Measurements from ENCODE around the gene IL1F10.
"Not testable (repeated sequence)": the region's sequence is repeated elsewhere in the genome, so short reads cannot be mapped to it uniquely, and the experiment has no call there.

IL1F10 gene

DNA sequence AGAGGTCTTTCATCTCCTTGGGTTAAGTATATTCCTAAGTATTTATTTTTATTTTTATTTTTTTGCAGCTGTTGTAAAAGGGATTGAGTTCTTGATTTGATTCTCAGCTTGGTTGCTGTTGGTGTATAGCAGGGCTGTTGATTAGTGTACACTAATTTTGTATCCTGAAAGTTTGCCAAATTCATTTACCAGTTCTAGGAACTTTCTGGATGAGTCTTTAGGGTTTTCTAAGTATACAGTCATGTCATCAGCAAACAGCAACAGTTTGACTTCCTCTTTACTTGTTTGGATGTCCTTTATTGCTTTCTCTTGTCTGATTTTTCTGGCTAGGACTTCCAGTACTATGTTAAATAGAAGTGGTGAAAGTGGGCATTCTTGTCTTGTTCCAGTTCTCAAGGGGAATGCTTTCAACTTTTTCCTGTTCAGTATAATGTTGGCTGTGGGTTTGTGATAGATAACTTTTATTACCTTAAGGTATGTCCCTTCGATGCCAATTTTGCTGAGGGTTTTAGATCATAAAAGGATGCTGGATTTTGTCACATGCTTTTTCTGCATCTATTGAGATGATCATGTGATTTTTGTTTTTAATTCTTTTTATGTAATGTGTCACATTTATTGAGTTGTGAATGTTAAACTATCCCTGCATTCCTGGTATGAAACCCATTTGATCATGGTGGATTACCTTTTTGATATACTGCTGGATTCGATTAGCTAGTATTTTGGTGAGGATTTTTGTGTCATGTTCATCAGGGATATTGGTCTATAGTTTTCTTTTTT, 29.3 kb downstream of the IL1F10 start:
- not testable (repeated sequence) for H3K27me3 ChIP-seq (replicated peaks in 2 of 5; ENCODE audit: control insufficient read depth in 4 of 5, insufficient read depth in 5 of 5, low read length in 4 of 5); H3K27ac ChIP-seq (ENCODE audit: insufficient read depth in 1 of 2, low read depth in 1 of 2, low read length in 2 of 2, poor library complexity in 1 of 2, severe bottlenecking in 2 of 2); H3K4me3 ChIP-seq (ENCODE audit: control insufficient read depth in 1 of 7, extremely low read depth in 1 of 7, insufficient read depth in 4 of 7, low read depth in 2 of 7, low read length in 6 of 7); DNase-seq; H3K4me1 ChIP-seq (ENCODE audit: control extremely low read depth in 1 of 4, control insufficient read depth in 4 of 4, insufficient read depth in 4 of 4, low read length in 3 of 4); H3K9me3 ChIP-seq (ENCODE audit: control extremely low read depth in 1 of 5, control insufficient read depth in 4 of 5, insufficient read depth in 2 of 5, low read depth in 1 of 5, low read length in 4 of 5); H3K36me3 ChIP-seq (ENCODE audit: control insufficient read depth in 4 of 4, insufficient read depth in 4 of 4, low read length in 3 of 4)
- POLR2A ChIA-PET = interaction anchor here (0.7 kb wide), 1 partner anchor 79 kb away, joined by 3 read pairs; no protein-coding TSS in a partner anchor
- 100% methylated on average over 2 of the region's 2 CpGs for WGBS (ENCODE audit: insufficient coverage)
- CTCF ChIA-PET = interaction anchor here (0.9 to 2.2 kb wide), 2 partner anchors 15 to 17 kb away, joined by 3 to 9 read pairs; no protein-coding TSS in a partner anchor

DNA sequence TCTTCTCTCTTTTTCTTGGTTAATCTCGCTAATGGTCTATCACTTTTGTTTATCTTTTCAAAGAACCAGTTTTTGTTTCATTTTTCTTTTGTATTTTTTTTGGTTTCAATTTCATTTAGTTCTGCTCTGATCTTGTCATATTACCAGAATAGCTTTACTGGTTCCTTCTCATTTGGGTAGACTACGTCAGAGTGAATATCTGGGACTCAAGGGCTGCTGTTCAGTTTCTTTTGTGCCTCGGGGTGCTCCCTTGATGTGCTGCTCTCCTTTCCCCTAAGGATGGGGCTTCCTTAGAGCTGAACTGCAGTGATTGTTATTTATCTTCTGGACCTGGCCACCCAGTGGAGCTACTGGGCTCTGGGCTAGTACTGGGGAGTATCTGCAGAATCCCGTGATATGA, 30.3 kb downstream of the IL1F10 start:
- Histone ChIP-seq H3K4me1 (ENCODE audit: control extremely low read depth in 1 of 4, control insufficient read depth in 4 of 4, insufficient read depth in 4 of 4, low read length in 3 of 4) (no peaks in the 10 kb centered on the region), H3K4me3 (ENCODE audit: control insufficient read depth in 1 of 7, extremely low read depth in 1 of 7, insufficient read depth in 4 of 7, low read depth in 2 of 7, low read length in 6 of 7) (no peak overlapping the region), H3K36me3 (ENCODE audit: control insufficient read depth in 4 of 4, insufficient read depth in 4 of 4, low read length in 3 of 4) (no peaks in the 10 kb centered on the region), H3K27ac (ENCODE audit: insufficient read depth in 1 of 2, low read depth in 1 of 2, low read length in 2 of 2, poor library complexity in 1 of 2, severe bottlenecking in 2 of 2) (no peak overlapping the region), H3K9me3 (ENCODE audit: control extremely low read depth in 1 of 5, control insufficient read depth in 4 of 5, insufficient read depth in 2 of 5, low read depth in 1 of 5, low read length in 4 of 5) (peaks cover 0 to 9% (median 0%) of the 10 kb centered on the region in 5 experiments), H3K27me3 (replicated peaks in 2 of 5; ENCODE audit: control insufficient read depth in 4 of 5, insufficient read depth in 5 of 5, low read length in 4 of 5) (no peaks in the 10 kb centered on the region)
- DNase-seq = no peak
- WGBS (ENCODE audit: insufficient coverage) = 81% methylated on average over 3 of the region's 4 CpGs
- POLR2A ChIA-PET = interaction anchor here (0.7 kb wide), 1 partner anchor 78 kb away, joined by 3 read pairs; no protein-coding TSS in a partner anchor
- CTCF ChIA-PET = interaction anchor here (0.8 to 2.2 kb wide), 5 partner anchors 14 to 134 kb away, joined by 3 to 9 read pairs (median 3); no protein-coding TSS in a partner anchor

DNA sequence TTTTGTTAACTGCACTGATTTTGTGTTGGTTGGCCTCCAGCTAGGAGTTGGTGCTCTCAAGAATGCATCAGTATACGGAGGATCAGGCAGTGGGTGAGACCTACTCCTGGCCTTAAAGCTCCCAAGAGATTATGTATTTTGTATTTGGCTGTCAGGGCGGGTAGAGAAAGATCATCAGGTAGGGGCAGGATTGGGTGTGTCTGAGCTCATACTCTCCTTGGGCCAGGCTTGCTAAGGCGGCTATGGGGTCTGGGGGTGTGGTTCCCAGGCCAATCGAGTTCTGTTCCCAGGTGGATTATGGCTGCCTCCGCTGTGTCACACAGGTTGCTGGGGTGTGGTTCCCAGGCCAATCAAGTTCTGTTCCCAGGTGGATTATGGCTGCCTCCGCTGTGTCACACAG, 30.8 kb downstream of the IL1F10 start:
- Histone ChIP-seq H3K27ac (ENCODE audit: insufficient read depth in 1 of 2, low read depth in 1 of 2, low read length in 2 of 2, poor library complexity in 1 of 2, severe bottlenecking in 2 of 2) (no peak overlapping the region), H3K27me3 (replicated peaks in 2 of 5; ENCODE audit: control insufficient read depth in 4 of 5, insufficient read depth in 5 of 5, low read length in 4 of 5) (no peaks in the 10 kb centered on the region), H3K9me3 (ENCODE audit: control extremely low read depth in 1 of 5, control insufficient read depth in 4 of 5, insufficient read depth in 2 of 5, low read depth in 1 of 5, low read length in 4 of 5) (peaks cover 0 to 9% (median 0%) of the 10 kb centered on the region in 5 experiments), H3K4me3 (ENCODE audit: control insufficient read depth in 1 of 7, extremely low read depth in 1 of 7, insufficient read depth in 4 of 7, low read depth in 2 of 7, low read length in 6 of 7) (no peak overlapping the region), H3K36me3 (ENCODE audit: control insufficient read depth in 4 of 4, insufficient read depth in 4 of 4, low read length in 3 of 4) (no peaks in the 10 kb centered on the region), H3K4me1 (ENCODE audit: control extremely low read depth in 1 of 4, control insufficient read depth in 4 of 4, insufficient read depth in 4 of 4, low read length in 3 of 4) (no peaks in the 10 kb centered on the region)
- CTCF ChIA-PET = interaction anchor here (0.8 to 2.2 kb wide), 4 partner anchors 18 to 135 kb away, joined by 3 to 9 read pairs (median 4); no protein-coding TSS in a partner anchor
- no peak for DNase-seq
- 100% methylated on average over 6 of the region's 6 CpGs for WGBS (ENCODE audit: insufficient coverage)
- POLR2A ChIA-PET = no interaction called here

DNA sequence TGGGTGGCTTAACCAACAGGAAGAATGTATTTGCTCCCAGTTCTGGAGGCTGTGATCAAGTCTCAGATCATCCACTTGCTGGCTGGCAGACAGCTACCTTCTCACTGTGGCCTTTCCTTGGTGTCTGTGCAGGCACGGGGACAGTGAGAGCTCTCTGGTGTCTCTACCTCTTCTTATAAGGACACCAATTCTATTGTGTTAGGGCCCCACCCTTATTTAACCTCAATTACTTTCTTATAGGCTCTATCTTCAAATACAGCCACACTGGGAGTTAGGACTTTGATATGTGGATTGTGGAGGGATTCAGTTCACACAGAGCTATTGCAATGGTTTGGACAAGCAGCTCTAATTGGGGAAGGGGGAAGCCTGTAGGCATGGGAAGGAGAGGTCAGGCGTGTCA, 34.4 kb downstream of the IL1F10 start:
- no peaks in the 10 kb centered on the region for H3K27me3 ChIP-seq (replicated peaks in 2 of 5; ENCODE audit: control insufficient read depth in 4 of 5, insufficient read depth in 5 of 5, low read length in 4 of 5)
- H3K36me3 ChIP-seq (ENCODE audit: control insufficient read depth in 4 of 4, insufficient read depth in 4 of 4, low read length in 3 of 4) = no peaks in the 10 kb centered on the region
- WGBS (ENCODE audit: insufficient coverage) = 100% methylated on average over 2 of the region's 2 CpGs
- H3K27ac ChIP-seq (ENCODE audit: insufficient read depth in 1 of 2, low read depth in 1 of 2, low read length in 2 of 2, poor library complexity in 1 of 2, severe bottlenecking in 2 of 2) = no peak overlapping the region
- CTCF ChIA-PET = interaction anchor here (0.9 kb wide), 1 partner anchor 11 kb away, joined by 3 read pairs; no protein-coding TSS in a partner anchor
- H3K4me1 ChIP-seq (ENCODE audit: control extremely low read depth in 1 of 4, control insufficient read depth in 4 of 4, insufficient read depth in 4 of 4, low read length in 3 of 4) = peaks cover 0 to 2% (median 0%) of the 10 kb centered on the region in 4 experiments
- POLR2A ChIA-PET = no interaction called here
- no peak overlapping the region for H3K4me3 ChIP-seq (ENCODE audit: control insufficient read depth in 1 of 7, extremely low read depth in 1 of 7, insufficient read depth in 4 of 7, low read depth in 2 of 7, low read length in 6 of 7)
- DNase-seq = no peak
- peaks cover 0 to 5% (median 0%) of the 10 kb centered on the region in 5 experiments for H3K9me3 ChIP-seq (ENCODE audit: control extremely low read depth in 1 of 5, control insufficient read depth in 4 of 5, insufficient read depth in 2 of 5, low read depth in 1 of 5, low read length in 4 of 5)

DNA sequence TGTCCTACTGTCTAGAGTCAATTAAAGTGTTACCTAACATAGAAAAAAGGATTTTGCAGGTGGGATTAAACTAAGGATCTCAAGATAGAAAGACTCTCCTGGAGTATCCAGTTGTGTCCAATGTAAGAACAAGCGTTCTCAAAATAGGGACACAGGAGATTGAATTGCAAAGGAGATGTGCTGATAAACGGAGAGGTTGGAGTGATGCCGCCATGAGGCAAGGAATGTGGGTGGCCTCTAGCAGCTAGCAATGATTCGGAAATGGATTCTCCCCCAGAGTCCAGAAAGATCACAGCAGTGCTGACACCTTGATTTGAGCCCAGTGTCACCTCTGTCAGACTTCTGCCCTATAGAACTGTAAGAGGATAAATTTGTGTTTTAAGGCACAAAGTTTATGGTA, 35.5 kb downstream of the IL1F10 start:
- H3K27ac ChIP-seq (ENCODE audit: insufficient read depth in 1 of 2, low read depth in 1 of 2, low read length in 2 of 2, poor library complexity in 1 of 2, severe bottlenecking in 2 of 2) = no peak overlapping the region
- no peaks in the 10 kb centered on the region for H3K9me3 ChIP-seq (ENCODE audit: control extremely low read depth in 1 of 5, control insufficient read depth in 4 of 5, insufficient read depth in 2 of 5, low read depth in 1 of 5, low read length in 4 of 5)
- peaks cover 0 to 2% (median 0%) of the 10 kb centered on the region in 4 experiments for H3K4me1 ChIP-seq (ENCODE audit: control extremely low read depth in 1 of 4, control insufficient read depth in 4 of 4, insufficient read depth in 4 of 4, low read length in 3 of 4)
- no peak overlapping the region for H3K4me3 ChIP-seq (ENCODE audit: control insufficient read depth in 1 of 7, extremely low read depth in 1 of 7, insufficient read depth in 4 of 7, low read depth in 2 of 7, low read length in 6 of 7)
- ChIA-PET CTCF (no interaction called here), POLR2A (no interaction called here)
- WGBS (ENCODE audit: insufficient coverage) = 100% methylated on average over 4 of the region's 4 CpGs
- no peaks in the 10 kb centered on the region for H3K36me3 ChIP-seq (ENCODE audit: control insufficient read depth in 4 of 4, insufficient read depth in 4 of 4, low read length in 3 of 4)
- DNase-seq = no peak
- H3K27me3 ChIP-seq (replicated peaks in 2 of 5; ENCODE audit: control insufficient read depth in 4 of 5, insufficient read depth in 5 of 5, low read length in 4 of 5) = no peaks in the 10 kb centered on the region

DNA sequence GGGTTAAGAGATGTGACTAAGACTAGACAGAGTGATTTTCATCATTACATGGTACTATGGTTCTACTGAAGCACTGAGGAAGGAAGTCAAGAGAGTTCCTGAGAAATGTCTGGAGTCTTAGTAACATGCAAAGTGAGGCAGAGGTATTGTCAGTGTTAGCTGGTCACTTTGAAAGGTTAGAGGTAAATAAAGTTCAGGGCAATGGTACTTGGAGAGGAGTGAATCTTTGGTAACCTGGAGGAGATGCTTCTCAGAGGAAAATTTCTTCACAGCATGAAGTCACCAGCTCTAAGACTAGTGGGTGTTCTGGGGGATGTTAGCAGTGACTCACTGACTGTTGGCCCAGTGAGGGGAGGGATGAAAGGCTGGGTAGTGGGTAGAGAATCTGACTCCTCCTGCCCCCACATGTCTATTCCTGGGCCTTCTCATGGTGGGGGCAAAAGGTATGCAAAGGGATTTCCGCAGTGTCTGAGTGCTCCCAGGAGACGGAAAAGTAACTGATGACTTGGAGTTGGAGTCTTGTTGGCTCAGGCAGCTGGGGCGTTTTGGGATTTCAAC, 36.4 kb downstream of the IL1F10 start:
- Histone ChIP-seq H3K4me3 (ENCODE audit: control insufficient read depth in 1 of 7, extremely low read depth in 1 of 7, insufficient read depth in 4 of 7, low read depth in 2 of 7, low read length in 6 of 7) (no peak overlapping the region), H3K4me1 (ENCODE audit: control extremely low read depth in 1 of 4, control insufficient read depth in 4 of 4, insufficient read depth in 4 of 4, low read length in 3 of 4) (peaks cover 0 to 2% (median 0%) of the 10 kb centered on the region in 4 experiments), H3K27ac (ENCODE audit: insufficient read depth in 1 of 2, low read depth in 1 of 2, low read length in 2 of 2, poor library complexity in 1 of 2, severe bottlenecking in 2 of 2) (no peak overlapping the region), H3K9me3 (ENCODE audit: control extremely low read depth in 1 of 5, control insufficient read depth in 4 of 5, insufficient read depth in 2 of 5, low read depth in 1 of 5, low read length in 4 of 5) (no peaks in the 10 kb centered on the region), H3K36me3 (ENCODE audit: control insufficient read depth in 4 of 4, insufficient read depth in 4 of 4, low read length in 3 of 4) (no peaks in the 10 kb centered on the region), H3K27me3 (replicated peaks in 2 of 5; ENCODE audit: control insufficient read depth in 4 of 5, insufficient read depth in 5 of 5, low read length in 4 of 5) (no peaks in the 10 kb centered on the region)
- CTCF ChIA-PET = no interaction called here
- 96% methylated on average over 3 of the region's 3 CpGs for WGBS (ENCODE audit: insufficient coverage)
- POLR2A ChIA-PET = no interaction called here
- DNase-seq = no peak
